Neural progenitor cell (in vitro differentiated cells): Measurements from ENCODE around the gene SLC7A6OS. TPM values are rescaled to one million over a fixed set of nuclear protein-coding genes. Genes with fewer than 3 reads are reported as not detected.

Experiments used
- DNase-seq: peaks from one replicate; pipeline ENCODE4 v3.0.0-alpha.2; 2016; ENCODE audit warnings: low spot score
- H2AFZ ChIP-seq: fragments of 200-600 bp; sonication (generic); replicated peaks from 2 replicates; pipeline ENCODE4 v1.6.1; 2016; ENCODE audit warnings: antibody characterized with exemption
- H3F3A ChIP-seq: fragments of 200-600 bp; sonication (generic); 2 replicates; pipeline ENCODE4 v1.6.1; 2016; ENCODE audit warnings: antibody characterized with exemption, low read depth
- H3K27ac ChIP-seq: fragments of 200-600 bp; sonication (generic); 2 replicates; pipeline ENCODE4 v1.5.1; 2016; ENCODE audit warnings: mild to moderate bottlenecking
- H3K27me3 ChIP-seq: fragments of 200-600 bp; sonication (generic); 2 replicates; pipeline ENCODE4 v1.6.1; 2016; ENCODE audit warnings: mild to moderate bottlenecking, moderate library complexity
- H3K36me3 ChIP-seq: fragments of 200-600 bp; sonication (generic); 2 replicates; pipeline ENCODE4 v1.5.1; 2016
- H3K4me1 ChIP-seq: fragments of 200-600 bp; sonication (generic); 2 replicates; pipeline ENCODE4 v1.6.1; 2016; ENCODE audit warnings: mixed run types
- H3K4me2 ChIP-seq: fragments of 200-600 bp; sonication (generic); 2 replicates; pipeline ENCODE4 v1.6.1; 2016
- H3K4me3 ChIP-seq: fragments of 200-600 bp; sonication (generic); 2 replicates; pipeline ENCODE4 v1.5.1; 2016
- H3K79me2 ChIP-seq: fragments of 200-600 bp; sonication (generic); 2 replicates; pipeline ENCODE4 v1.6.1; 2016; ENCODE audit warnings: low read depth
- H3K9ac ChIP-seq: fragments of 200-600 bp; sonication (generic); 2 replicates; pipeline ENCODE4 v1.6.1; 2016
- H3K9me3 ChIP-seq: fragments of 200-600 bp; sonication (generic); 2 replicates; pipeline ENCODE4 v1.5.1; 2016; ENCODE audit warnings: low read depth
- H4K20me1 ChIP-seq: fragments of 200-600 bp; sonication (generic); 2 replicates; pipeline ENCODE4 v1.6.1; 2016; ENCODE audit warnings: low read depth
- H3K27ac Mint-ChIP-seq: 3 replicates; pipeline ENCODE4 v1.8.0; 2021; ENCODE audit warnings: mixed read lengths
- H3K27me3 Mint-ChIP-seq: 2 replicates; pipeline ENCODE4 v1.8.0; 2022; ENCODE audit warnings: low read depth, mild to moderate bottlenecking, inconsistent platforms, moderate library complexity, mixed read lengths; ENCODE audit not compliant: insufficient read depth
- H3K36me3 Mint-ChIP-seq: 3 replicates; pipeline ENCODE4 v1.8.0; 2021; ENCODE audit warnings: mixed read lengths
- H3K4me1 Mint-ChIP-seq: 3 replicates; pipeline ENCODE4 v1.8.0; 2021; ENCODE audit warnings: mixed read lengths
- H3K4me3 Mint-ChIP-seq: 3 replicates; pipeline ENCODE4 v1.8.0; 2021; ENCODE audit warnings: mild to moderate bottlenecking, moderate library complexity, mixed read lengths
- H3K9me3 Mint-ChIP-seq: 3 replicates; pipeline ENCODE4 v1.8.0; 2020; ENCODE audit warnings: mixed read lengths
- EZH2 ChIP-seq: fragments of 200-600 bp; sonication (generic); IDR thresholded peaks from 2 replicates; pipeline ENCODE4 v1.6.1; 2017; ENCODE audit warnings: antibody characterized with exemption, mild to moderate bottlenecking, moderate library complexity
- EZH2phosphoT487 ChIP-seq: fragments of 200-600 bp; sonication (generic); IDR thresholded peaks from 2 replicates; pipeline ENCODE4 v1.6.1; 2017; ENCODE audit warnings: antibody characterized with exemption
- total RNA-seq: library from RNA; depleted of rRNA; stranded (reverse); fragments of >200 nt; gene quantifications from 2 replicates; pipeline ENCODE4 v1.2.3, GENCODE V29; 2015; ENCODE audit warnings: low replicate concordance
- TF ChIP-seq, protein P1 (sequence below): fragments of 200-600 bp; sonication (generic); IDR thresholded peaks from 2 replicates; pipeline ENCODE4 v1.5.1; 2017; ENCODE audit warnings: antibody characterized with exemption, mild to moderate bottlenecking

SLC7A6OS gene
- total RNA-seq, 1 donor from 2014 or later: 18.7 TPM

DNA sequence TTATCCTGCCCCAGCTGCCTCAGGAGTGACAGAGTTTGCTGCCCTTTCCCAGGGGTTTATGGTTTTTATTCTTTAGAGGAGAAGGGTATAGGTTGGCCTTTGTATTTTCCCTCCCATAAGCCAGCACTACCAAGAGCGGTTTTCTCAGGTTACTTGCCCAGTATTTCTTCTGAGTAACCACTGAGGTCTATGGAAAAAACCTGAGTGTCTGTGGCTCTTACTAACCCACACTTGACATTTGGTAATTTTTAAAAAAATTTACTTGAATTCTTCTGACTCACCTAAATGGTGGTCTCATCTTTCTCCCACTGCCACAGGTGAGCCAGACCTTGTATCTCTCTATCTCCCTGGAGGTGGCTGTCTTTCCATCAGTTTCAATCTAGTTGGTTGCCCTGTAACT lies 40.4 kb downstream of the SLC7A6OS start:
- Histone ChIP-seq H3K4me2 (no peak overlapping the region), H3K9me3 (no peaks in the 10 kb centered on the region), H3K4me3 (no peak overlapping the region), H4K20me1 (peaks cover 3% of the 10 kb centered on the region), H3K79me2 (peaks cover 32% of the 10 kb centered on the region), H3K27ac (no peak overlapping the region), H3F3A (peaks cover 11% of the 10 kb centered on the region), H3K27me3 (peaks cover 6% of the 10 kb centered on the region), H3K4me1 (peaks cover 13% of the 10 kb centered on the region), H3K9ac (no peak overlapping the region), H2AFZ (no peak overlapping the region), H3K36me3 (no peaks in the 10 kb centered on the region)
- TF ChIP-seq EZH2 (no peak), EZH2phosphoT487 (no peak)
- TF ChIP-seq, protein P1, sequence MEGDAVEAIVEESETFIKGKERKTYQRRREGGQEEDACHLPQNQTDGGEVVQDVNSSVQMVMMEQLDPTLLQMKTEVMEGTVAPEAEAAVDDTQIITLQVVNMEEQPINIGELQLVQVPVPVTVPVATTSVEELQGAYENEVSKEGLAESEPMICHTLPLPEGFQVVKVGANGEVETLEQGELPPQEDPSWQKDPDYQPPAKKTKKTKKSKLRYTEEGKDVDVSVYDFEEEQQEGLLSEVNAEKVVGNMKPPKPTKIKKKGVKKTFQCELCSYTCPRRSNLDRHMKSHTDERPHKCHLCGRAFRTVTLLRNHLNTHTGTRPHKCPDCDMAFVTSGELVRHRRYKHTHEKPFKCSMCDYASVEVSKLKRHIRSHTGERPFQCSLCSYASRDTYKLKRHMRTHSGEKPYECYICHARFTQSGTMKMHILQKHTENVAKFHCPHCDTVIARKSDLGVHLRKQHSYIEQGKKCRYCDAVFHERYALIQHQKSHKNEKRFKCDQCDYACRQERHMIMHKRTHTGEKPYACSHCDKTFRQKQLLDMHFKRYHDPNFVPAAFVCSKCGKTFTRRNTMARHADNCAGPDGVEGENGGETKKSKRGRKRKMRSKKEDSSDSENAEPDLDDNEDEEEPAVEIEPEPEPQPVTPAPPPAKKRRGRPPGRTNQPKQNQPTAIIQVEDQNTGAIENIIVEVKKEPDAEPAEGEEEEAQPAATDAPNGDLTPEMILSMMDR: no peak
- Mint-ChIP-seq H3K36me3 (no peaks in the 10 kb centered on the region), H3K27ac (no peak overlapping the region), H3K27me3 (no peaks in the 10 kb centered on the region), H3K9me3 (no peaks in the 10 kb centered on the region), H3K4me1 (peaks cover 26% of the 10 kb centered on the region), H3K4me3 (no peak overlapping the region)
- no peak for DNase-seq

DNA sequence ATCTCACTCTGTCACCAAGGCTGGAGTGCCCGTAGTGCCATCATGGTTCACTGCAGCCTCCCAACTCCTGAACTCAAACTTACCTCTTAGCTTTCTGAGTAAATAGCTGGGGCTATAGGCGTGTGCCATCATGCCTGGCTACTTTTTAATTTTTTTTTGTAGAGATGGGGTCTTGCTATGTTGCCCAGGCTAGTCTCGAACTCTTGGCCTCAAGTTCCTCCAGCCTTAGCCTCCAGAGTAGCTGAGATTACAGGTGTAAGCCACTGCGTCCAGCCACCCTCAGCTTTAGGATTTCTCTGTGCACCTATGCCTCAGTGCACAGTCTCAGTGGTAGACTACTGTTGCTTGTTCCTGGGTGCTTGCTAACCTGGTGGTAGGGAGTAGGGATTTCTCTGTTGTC lies 41.0 kb downstream of the SLC7A6OS start:
- H3K27ac ChIP-seq: no peak overlapping the region
- no peaks in the 10 kb centered on the region for H3K9me3 ChIP-seq
- no peak overlapping the region for H3K4me2 ChIP-seq
- Mint-ChIP-seq H3K9me3 (no peaks in the 10 kb centered on the region), H3K36me3 (no peaks in the 10 kb centered on the region), H3K27me3 (no peaks in the 10 kb centered on the region), H3K4me1 (peaks cover 30% of the 10 kb centered on the region), H3K4me3 (no peak overlapping the region), H3K27ac (no peak overlapping the region)
- H3F3A ChIP-seq: peaks cover 17% of the 10 kb centered on the region
- TF ChIP-seq EZH2phosphoT487: no peak
- TF ChIP-seq, protein P1: no peak
- TF ChIP-seq EZH2: no peak
- no peaks in the 10 kb centered on the region for H3K36me3 ChIP-seq
- H3K4me3 ChIP-seq: no peak overlapping the region
- no peak overlapping the region for H2AFZ ChIP-seq
- peaks cover 12% of the 10 kb centered on the region for H3K27me3 ChIP-seq
- H4K20me1 ChIP-seq: peaks cover 3% of the 10 kb centered on the region
- no peak for DNase-seq
- H3K79me2 ChIP-seq: peaks cover 32% of the 10 kb centered on the region
- peaks cover 13% of the 10 kb centered on the region for H3K4me1 ChIP-seq
- H3K9ac ChIP-seq: no peak overlapping the region

DNA sequence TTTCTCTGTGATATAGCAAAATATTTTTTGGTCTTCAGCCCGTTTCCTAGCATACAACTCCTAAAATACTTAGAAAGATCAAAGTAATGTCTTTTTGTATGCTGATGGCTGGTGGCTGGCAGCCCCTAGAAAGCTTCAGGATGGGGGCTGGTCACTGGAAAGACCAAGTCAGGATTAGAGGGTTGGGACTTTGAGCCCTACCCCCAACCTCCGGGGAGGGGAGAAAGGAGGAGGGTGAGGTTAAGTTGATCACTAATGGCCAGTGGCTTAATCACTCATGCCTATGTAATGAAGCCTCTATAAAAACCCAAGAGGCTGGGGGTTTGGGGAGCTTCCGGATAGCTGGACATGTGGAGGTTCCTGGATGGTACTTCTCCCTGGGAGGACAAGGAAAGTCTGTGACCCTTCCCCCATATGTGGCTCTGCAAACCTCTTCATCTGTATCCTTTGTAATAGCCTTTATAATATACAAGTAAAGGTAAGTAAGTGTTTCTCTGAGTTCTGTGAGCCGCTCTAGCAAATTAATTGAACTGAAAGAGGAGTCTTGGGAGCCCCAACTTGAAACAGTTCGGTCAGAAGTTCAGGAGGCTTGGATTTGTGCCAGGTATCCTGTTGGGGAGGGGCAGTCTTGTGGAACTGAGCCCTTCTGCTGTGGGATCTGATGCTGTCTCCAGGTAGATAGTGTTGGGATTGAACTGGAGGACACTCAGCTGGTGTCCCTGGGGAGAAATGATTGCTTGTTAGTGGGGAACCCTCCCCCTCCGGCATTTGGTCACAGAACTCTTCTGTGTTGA lies 42.9 kb downstream of the SLC7A6OS start:
- Histone ChIP-seq H3K4me1 (peaks cover 13% of the 10 kb centered on the region), H3K36me3 (no peaks in the 10 kb centered on the region), H3K79me2 (peaks cover 32% of the 10 kb centered on the region), H3K4me3 (peak overlapping the region; percentile 13), H3K27ac (no peak overlapping the region), H3F3A (peaks cover 20% of the 10 kb centered on the region), H3K27me3 (peaks cover 24% of the 10 kb centered on the region), H3K9ac (no peak overlapping the region), H3K4me2 (peak overlapping the region; percentile 45), H2AFZ (no peak overlapping the region), H4K20me1 (peaks cover 3% of the 10 kb centered on the region), H3K9me3 (no peaks in the 10 kb centered on the region)
- DNase-seq: peak; percentile 54
- Mint-ChIP-seq H3K36me3 (no peaks in the 10 kb centered on the region), H3K4me1 (peaks cover 30% of the 10 kb centered on the region), H3K4me3 (peak overlapping the region; percentile 19), H3K27ac (peak overlapping the region; percentile 5), H3K27me3 (peaks cover 9% of the 10 kb centered on the region), H3K9me3 (no peaks in the 10 kb centered on the region)
- TF ChIP-seq, protein P1: no peak
- no peak for TF ChIP-seq EZH2
- no peak for TF ChIP-seq EZH2phosphoT487
